ENCODE data around the gene PUS1.
A peak's percentile ranks its signal among the peaks of the same experiment; 100 is the strongest.
"Not testable (repeated sequence)": the region's sequence is repeated elsewhere in the genome, so short reads cannot be mapped to it uniquely, and the experiment has no call there.

PUS1 gene

DNA sequence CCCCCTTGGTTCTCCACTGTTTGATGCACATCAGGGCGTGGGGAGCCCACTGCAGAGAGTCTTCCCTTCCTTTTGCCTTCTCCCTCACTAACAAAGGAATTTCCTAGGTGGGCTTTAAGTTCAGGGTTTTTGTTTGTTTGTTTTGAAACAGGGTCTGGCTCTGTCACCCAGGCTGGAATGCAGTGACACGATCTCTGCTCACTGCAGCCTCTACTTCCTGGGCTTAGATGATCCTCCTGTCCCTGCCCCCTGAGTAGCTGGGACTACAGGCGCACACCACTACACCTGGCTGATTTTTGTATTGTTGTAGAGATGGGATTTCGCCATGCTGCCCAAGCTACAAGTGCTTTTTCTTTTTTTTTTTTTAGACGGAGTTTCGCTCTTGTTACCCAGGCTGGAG is 54.5 kb downstream of the PUS1 start:
- Histone ChIP-seq H3K9me3 (ENCODE audit: low read depth, low read length) (no peaks in the 10 kb centered on the region), H3K36me3 (ENCODE audit: insufficient read depth, low read length) (peaks cover 44% of the 10 kb centered on the region), H3K4me3 (no peak overlapping the region), H3K9ac (ENCODE audit: insufficient read length) (no peak overlapping the region), H3K27ac (no peak overlapping the region)
- no peak for TF ChIP-seq POLR2AphosphoS5 (IDR thresholded peaks at IDR 0.05; ENCODE audit: borderline replicate concordance, low read depth, low read length)
- DNase-seq (ENCODE audit: low read depth, low spot score) = no peak

DNA sequence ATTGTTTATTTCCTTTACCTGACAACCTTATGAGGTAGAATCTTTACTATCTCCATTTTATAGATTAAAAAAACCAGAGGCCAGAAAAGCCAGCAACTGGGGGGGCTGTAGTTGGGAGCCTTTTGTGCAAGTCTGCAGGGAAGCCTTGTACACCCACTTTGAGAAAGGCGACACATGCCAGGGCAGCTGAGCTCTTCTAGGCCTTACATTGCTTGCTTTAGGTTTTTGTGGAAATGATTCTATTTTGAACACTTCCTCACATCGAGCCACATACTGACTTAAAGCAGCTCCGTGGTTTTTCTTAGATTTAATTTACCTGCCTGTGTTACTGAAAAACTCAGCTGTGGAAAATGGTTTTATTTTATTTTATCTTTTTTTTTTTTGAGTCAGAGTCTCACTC is 55.3 kb downstream of the PUS1 start:
- DNase-seq (ENCODE audit: low read depth, low spot score) = no peak
- no peaks in the 10 kb centered on the region for H3K9me3 ChIP-seq (ENCODE audit: low read depth, low read length)
- H3K36me3 ChIP-seq (ENCODE audit: insufficient read depth, low read length) = peaks cover 44% of the 10 kb centered on the region
- H3K4me3 ChIP-seq = no peak overlapping the region
- no peak overlapping the region for H3K27ac ChIP-seq
- TF ChIP-seq EZH2 (IDR thresholded peaks at IDR 0.05) (no peak), FOXP2 (optimal IDR thresholded peaks at IDR 0.05; ENCODE audit: control extremely low read depth, extremely low read length, insufficient read depth) (no peak), POLR2AphosphoS5 (IDR thresholded peaks at IDR 0.05; ENCODE audit: borderline replicate concordance, low read depth, low read length) (no peak)
- no peak overlapping the region for H3K9ac ChIP-seq (ENCODE audit: insufficient read length)

DNA sequence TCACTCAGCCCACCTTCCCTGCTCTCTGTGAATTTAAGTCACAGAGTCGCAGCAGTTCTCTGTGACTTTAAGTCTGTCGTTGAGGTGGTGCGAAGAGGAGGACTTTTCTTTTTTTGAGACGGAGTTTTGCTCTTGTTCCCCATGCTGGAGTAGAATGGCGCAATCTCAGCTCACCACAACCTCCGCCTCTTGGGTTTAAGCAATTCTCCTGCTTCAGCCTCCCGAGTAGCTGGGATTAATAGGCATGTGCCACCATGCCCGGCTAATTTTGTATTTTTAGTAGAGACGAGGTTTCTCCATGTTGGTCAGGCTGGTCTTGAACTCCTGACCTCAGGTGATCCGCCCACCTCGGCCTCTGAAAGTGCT is 56.4 kb downstream of the PUS1 start:
- Histone ChIP-seq H3K36me3 (ENCODE audit: insufficient read depth, low read length) (peaks cover 46% of the 10 kb centered on the region), H3K27ac (0 out of 2 replicates have a peak overlapping the region, but pooled peaks have one; percentile 16)
- H3K9me3 ChIP-seq (ENCODE audit: low read depth, low read length); H3K4me3 ChIP-seq; DNase-seq (ENCODE audit: low read depth, low spot score); H3K9ac ChIP-seq (ENCODE audit: insufficient read length): not testable (repeated sequence)

DNA sequence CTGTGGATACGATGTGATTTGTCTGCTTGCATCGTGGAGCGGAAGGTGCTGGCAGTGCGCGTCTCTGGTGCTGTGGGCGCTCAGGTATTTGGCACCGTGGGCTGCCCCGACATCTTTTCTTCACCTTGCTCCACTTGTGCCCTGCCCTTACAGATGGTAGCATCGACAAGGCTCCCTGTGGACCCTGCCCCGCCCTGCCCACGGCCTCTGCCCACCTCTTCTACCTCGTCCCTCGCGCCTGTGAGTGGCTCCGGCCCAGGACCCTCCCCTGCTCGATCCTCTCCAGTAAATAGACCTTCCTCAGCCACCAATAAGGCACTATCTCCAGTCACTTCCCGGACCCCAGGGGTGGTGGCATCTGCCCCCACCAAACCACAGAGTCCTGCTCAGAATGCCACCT is 57.3 kb downstream of the PUS1 start:
- Histone ChIP-seq H3K36me3 (ENCODE audit: insufficient read depth, low read length) (peaks cover 43% of the 10 kb centered on the region), H3K4me3 (no peak overlapping the region), H3K9me3 (ENCODE audit: low read depth, low read length) (no peaks in the 10 kb centered on the region), H3K9ac (ENCODE audit: insufficient read length) (no peak overlapping the region), H3K27ac (peak overlapping the region; percentile 6; the same call in 1 of the 2 replicates)
- TF ChIP-seq FOXP2 (optimal IDR thresholded peaks at IDR 0.05; ENCODE audit: control extremely low read depth, extremely low read length, insufficient read depth) (no peak), POLR2AphosphoS5 (IDR thresholded peaks at IDR 0.05; ENCODE audit: borderline replicate concordance, low read depth, low read length) (no peak), EZH2 (IDR thresholded peaks at IDR 0.05) (no peak)
- DNase-seq (ENCODE audit: low read depth, low spot score) = no peak

- Histone ChIP-seq H3K9ac (ENCODE audit: insufficient read length) (no peak overlapping the region), H3K9me3 (ENCODE audit: low read depth, low read length) (no peaks in the 10 kb centered on the region), H3K4me3 (no peak overlapping the region), H3K27ac (peak overlapping the region; percentile 6; the same call in 1 of the 2 replicates), H3K36me3 (ENCODE audit: insufficient read depth, low read length) (peaks cover 41% of the 10 kb centered on the region)
- TF ChIP-seq EZH2 (IDR thresholded peaks at IDR 0.05) (no peak), POLR2AphosphoS5 (IDR thresholded peaks at IDR 0.05; ENCODE audit: borderline replicate concordance, low read depth, low read length) (no peak), FOXP2 (optimal IDR thresholded peaks at IDR 0.05; ENCODE audit: control extremely low read depth, extremely low read length, insufficient read depth) (no peak)
- DNase-seq (ENCODE audit: low read depth, low spot score) = no peak
Observed at GRCh38 chr12:131986910-131987309, 57.8 kb downstream of the PUS1 start.

DNA sequence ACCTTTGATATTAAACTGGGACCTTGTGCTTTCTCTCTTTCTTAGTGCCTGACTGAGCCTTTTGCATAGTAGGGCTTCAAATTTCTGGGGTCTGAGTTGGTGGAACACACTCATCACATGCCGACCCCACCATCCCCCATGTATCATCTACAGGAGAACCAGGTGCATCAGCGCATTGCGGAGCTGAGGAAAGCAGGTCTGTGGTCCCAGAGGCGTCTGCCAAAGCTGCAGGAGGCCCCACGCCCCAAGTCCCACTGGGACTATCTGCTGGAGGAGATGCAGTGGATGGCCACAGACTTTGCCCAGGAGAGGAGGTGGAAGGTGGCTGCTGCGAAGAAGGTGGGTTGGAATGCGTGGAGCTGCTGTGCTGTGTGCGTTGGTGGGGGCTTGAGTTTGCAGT is 58.5 kb downstream of the PUS1 start:
- Histone ChIP-seq H3K27ac (no peak overlapping the region), H3K9ac (ENCODE audit: insufficient read length) (no peak overlapping the region), H3K36me3 (ENCODE audit: insufficient read depth, low read length) (peaks cover 42% of the 10 kb centered on the region)

GRCh38 chr12:131988054-131988796 is 59.1 kb downstream of the PUS1 start:
- no peak for DNase-seq (ENCODE audit: low read depth, low spot score)

More for the DNA sequence above, 58.5 kb downstream of the PUS1 start:
- no peak for DNase-seq (ENCODE audit: low read depth, low spot score)
- Histone ChIP-seq H3K4me3 (no peak overlapping the region), H3K9me3 (ENCODE audit: low read depth, low read length) (no peaks in the 10 kb centered on the region)
- TF ChIP-seq FOXP2 (optimal IDR thresholded peaks at IDR 0.05; ENCODE audit: control extremely low read depth, extremely low read length, insufficient read depth) (no peak), POLR2AphosphoS5 (IDR thresholded peaks at IDR 0.05; ENCODE audit: borderline replicate concordance, low read depth, low read length) (no peak), EZH2 (IDR thresholded peaks at IDR 0.05) (no peak)

GRCh38 chr12:131989021-131989420 is 59.9 kb downstream of the PUS1 start:
- Histone ChIP-seq H3K27ac (no peak overlapping the region), H3K9me3 (ENCODE audit: low read depth, low read length) (no peaks in the 10 kb centered on the region), H3K36me3 (ENCODE audit: insufficient read depth, low read length) (peaks cover 49% of the 10 kb centered on the region), H3K9ac (ENCODE audit: insufficient read length) (no peak overlapping the region), H3K4me3 (no peak overlapping the region)
- DNase-seq (ENCODE audit: low read depth, low spot score) = no peak
- no peak for TF ChIP-seq POLR2AphosphoS5 (IDR thresholded peaks at IDR 0.05; ENCODE audit: borderline replicate concordance, low read depth, low read length)
- no peak for TF ChIP-seq EZH2 (IDR thresholded peaks at IDR 0.05)
- no peak for TF ChIP-seq FOXP2 (optimal IDR thresholded peaks at IDR 0.05; ENCODE audit: control extremely low read depth, extremely low read length, insufficient read depth)

More at GRCh38 chr12:131988054-131988796, 59.1 kb downstream of the PUS1 start:
- Histone ChIP-seq H3K9me3 (ENCODE audit: low read depth, low read length) (no peaks in the 10 kb centered on the region), H3K4me3 (no peak overlapping the region), H3K27ac (no peak overlapping the region), H3K9ac (ENCODE audit: insufficient read length) (no peak overlapping the region), H3K36me3 (ENCODE audit: insufficient read depth, low read length) (peaks cover 45% of the 10 kb centered on the region)
- TF ChIP-seq FOXP2 (optimal IDR thresholded peaks at IDR 0.05; ENCODE audit: control extremely low read depth, extremely low read length, insufficient read depth) (no peak), POLR2AphosphoS5 (IDR thresholded peaks at IDR 0.05; ENCODE audit: borderline replicate concordance, low read depth, low read length) (no peak), EZH2 (IDR thresholded peaks at IDR 0.05) (no peak)

All from SK-N-MC (cell line).